Spleen (tissue), 7 donors: ENCODE data around the gene FOXP1.

Source experiments
- POLR2A ChIP-seq, 3 donors: fragments of 450-650 bp; IDR thresholded peaks; one replicate each; pipeline ENCODE4 v1.5.1; 2017; ENCODE audit warnings: antibody characterized with exemption in 3 of 3, mild to moderate bottlenecking in 1 of 3
- TF ChIP-seq, protein P1 (sequence below), 11 experiments: fragments of 200-600 bp in 7 of 11; fragments of 450-650 bp in 4 of 11; sonication (generic) in 4 of 11; IDR thresholded peaks in 8 of 11; conservative IDR thresholded peaks in 3 of 11; 1 replicate in 7 of 11; 2 replicates in 4 of 11; pipeline versions ENCODE4 v1.4.0 to v1.8.0; 2016 to 2021; ENCODE audit warnings: antibody characterized with exemption in 11 of 11, inconsistent platforms in 4 of 11, mild to moderate bottlenecking in 1 of 11
- donor health status: DM: no; HTN: no; CAD: no; lungs with moderate emphysema.
- donor health status: DM: no; HTN: no; CAD: no.
- donor health status: DM: no; HTN: no; CAD: no.

GRCh38 chr3:71462586-71462985, 120.9 kb downstream of the FOXP1 start:
- TF ChIP-seq, protein P1, sequence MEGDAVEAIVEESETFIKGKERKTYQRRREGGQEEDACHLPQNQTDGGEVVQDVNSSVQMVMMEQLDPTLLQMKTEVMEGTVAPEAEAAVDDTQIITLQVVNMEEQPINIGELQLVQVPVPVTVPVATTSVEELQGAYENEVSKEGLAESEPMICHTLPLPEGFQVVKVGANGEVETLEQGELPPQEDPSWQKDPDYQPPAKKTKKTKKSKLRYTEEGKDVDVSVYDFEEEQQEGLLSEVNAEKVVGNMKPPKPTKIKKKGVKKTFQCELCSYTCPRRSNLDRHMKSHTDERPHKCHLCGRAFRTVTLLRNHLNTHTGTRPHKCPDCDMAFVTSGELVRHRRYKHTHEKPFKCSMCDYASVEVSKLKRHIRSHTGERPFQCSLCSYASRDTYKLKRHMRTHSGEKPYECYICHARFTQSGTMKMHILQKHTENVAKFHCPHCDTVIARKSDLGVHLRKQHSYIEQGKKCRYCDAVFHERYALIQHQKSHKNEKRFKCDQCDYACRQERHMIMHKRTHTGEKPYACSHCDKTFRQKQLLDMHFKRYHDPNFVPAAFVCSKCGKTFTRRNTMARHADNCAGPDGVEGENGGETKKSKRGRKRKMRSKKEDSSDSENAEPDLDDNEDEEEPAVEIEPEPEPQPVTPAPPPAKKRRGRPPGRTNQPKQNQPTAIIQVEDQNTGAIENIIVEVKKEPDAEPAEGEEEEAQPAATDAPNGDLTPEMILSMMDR (IDR thresholded peaks at IDR 0.05 in 8 of 11, conservative IDR thresholded peaks at IDR 0.05 in 3 of 11), result no peak
- no peak for TF ChIP-seq POLR2A (IDR thresholded peaks at IDR 0.05)
